Keratinocyte (primary cell): Measurements from ENCODE around the gene MAP3K6.

Source experiments
- EZH2 ChIP-seq: IDR thresholded peaks from one replicate; pipeline ENCODE4 v1.6.1; 2012; ENCODE audit warnings: inconsistent platforms, mild to moderate bottlenecking, low read length, moderate library complexity
- TF ChIP-seq, protein P1 (sequence below), 3 experiments: IDR thresholded peaks in 1 of 3; conservative IDR thresholded peaks in 1 of 3; optimal IDR thresholded peaks in 1 of 3; 2 replicates in 2 of 3; 3 replicates in 1 of 3; pipeline versions ENCODE3 to v1.5.1; 2011; ENCODE audit warnings: low read length in 3 of 3, mild to moderate bottlenecking in 3 of 3, moderate library complexity in 2 of 3, control low read depth in 1 of 3, inconsistent platforms in 1 of 3; ENCODE audit not compliant: insufficient read depth in 2 of 3; ENCODE audit errors: extremely low read depth in 1 of 3

DNA sequence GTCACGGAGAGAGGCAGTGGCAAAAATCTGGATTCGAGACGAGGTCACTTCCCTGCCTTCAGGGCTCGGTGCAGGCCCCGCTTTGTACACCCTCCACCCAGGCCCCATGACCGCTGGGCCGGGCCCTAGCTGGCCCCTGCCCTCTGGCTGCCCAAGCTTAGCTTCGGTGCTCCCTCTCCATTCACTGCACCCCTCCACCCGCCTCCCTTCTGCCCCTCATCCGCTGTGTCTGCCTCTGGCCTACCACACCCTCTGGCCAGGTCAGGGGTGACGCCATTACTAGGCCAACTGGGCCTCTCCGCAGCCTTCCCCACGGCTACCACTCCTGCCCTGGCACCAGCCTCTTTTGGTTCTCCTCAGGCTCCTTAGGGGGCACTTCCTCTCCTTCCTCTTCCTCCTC, 16.9 kb upstream of the MAP3K6 start:
- TF ChIP-seq, protein P1, sequence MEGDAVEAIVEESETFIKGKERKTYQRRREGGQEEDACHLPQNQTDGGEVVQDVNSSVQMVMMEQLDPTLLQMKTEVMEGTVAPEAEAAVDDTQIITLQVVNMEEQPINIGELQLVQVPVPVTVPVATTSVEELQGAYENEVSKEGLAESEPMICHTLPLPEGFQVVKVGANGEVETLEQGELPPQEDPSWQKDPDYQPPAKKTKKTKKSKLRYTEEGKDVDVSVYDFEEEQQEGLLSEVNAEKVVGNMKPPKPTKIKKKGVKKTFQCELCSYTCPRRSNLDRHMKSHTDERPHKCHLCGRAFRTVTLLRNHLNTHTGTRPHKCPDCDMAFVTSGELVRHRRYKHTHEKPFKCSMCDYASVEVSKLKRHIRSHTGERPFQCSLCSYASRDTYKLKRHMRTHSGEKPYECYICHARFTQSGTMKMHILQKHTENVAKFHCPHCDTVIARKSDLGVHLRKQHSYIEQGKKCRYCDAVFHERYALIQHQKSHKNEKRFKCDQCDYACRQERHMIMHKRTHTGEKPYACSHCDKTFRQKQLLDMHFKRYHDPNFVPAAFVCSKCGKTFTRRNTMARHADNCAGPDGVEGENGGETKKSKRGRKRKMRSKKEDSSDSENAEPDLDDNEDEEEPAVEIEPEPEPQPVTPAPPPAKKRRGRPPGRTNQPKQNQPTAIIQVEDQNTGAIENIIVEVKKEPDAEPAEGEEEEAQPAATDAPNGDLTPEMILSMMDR (optimal IDR thresholded peaks at IDR 0.05 in 1 of 3, IDR thresholded peaks at IDR 0.05 in 1 of 3, conservative IDR thresholded peaks at IDR 0.05 in 1 of 3; ENCODE audit: extremely low read depth in 1 of 3, insufficient read depth in 2 of 3, low read length in 3 of 3), result no peak
- no peak for TF ChIP-seq EZH2
